Peyer's patch (tissue), 4 donors: ENCODE data around the gene ZNF580.

Experiments used
- POLR2A ChIP-seq, 2 donors: fragments of 450-650 bp; IDR thresholded peaks; one replicate each; pipeline ENCODE4 v1.5.1; 2017; ENCODE audit warnings: antibody characterized with exemption in 2 of 2, mild to moderate bottlenecking in 2 of 2, moderate library complexity in 2 of 2
- TF ChIP-seq, protein P1 (sequence below), 6 experiments: fragments of 450-650 bp in 4 of 6; fragments of 200-600 bp in 2 of 6; sonication (generic) in 1 of 6; IDR thresholded peaks; one replicate each; pipeline ENCODE4 v1.5.1; 2017 to 2019; ENCODE audit warnings: antibody characterized with exemption in 6 of 6, mild to moderate bottlenecking in 3 of 6, moderate library complexity in 1 of 6

GRCh38 chr19:55667511-55667910 lies 26.7 kb downstream of the ZNF580 start:
- TF ChIP-seq, protein P1, sequence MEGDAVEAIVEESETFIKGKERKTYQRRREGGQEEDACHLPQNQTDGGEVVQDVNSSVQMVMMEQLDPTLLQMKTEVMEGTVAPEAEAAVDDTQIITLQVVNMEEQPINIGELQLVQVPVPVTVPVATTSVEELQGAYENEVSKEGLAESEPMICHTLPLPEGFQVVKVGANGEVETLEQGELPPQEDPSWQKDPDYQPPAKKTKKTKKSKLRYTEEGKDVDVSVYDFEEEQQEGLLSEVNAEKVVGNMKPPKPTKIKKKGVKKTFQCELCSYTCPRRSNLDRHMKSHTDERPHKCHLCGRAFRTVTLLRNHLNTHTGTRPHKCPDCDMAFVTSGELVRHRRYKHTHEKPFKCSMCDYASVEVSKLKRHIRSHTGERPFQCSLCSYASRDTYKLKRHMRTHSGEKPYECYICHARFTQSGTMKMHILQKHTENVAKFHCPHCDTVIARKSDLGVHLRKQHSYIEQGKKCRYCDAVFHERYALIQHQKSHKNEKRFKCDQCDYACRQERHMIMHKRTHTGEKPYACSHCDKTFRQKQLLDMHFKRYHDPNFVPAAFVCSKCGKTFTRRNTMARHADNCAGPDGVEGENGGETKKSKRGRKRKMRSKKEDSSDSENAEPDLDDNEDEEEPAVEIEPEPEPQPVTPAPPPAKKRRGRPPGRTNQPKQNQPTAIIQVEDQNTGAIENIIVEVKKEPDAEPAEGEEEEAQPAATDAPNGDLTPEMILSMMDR (IDR thresholded peaks at IDR 0.05), result no peak
- TF ChIP-seq POLR2A (IDR thresholded peaks at IDR 0.05), result no peak
